Stomach (tissue), 4 donors: Measurements from ENCODE around the gene PNPLA8.

Source experiments
- POLR2A ChIP-seq, 4 donors: fragments of 450-650 bp; IDR thresholded peaks; one replicate each; pipeline ENCODE4 v1.6.1; 2016; ENCODE audit warnings: antibody characterized with exemption in 4 of 4, control low read depth in 2 of 4, mild to moderate bottlenecking in 1 of 4, moderate library complexity in 1 of 4
- TF ChIP-seq, protein P1 (sequence below), 7 experiments: fragments of 450-650 bp in 4 of 7; fragments of 200-600 bp in 3 of 7; sonication (generic) in 3 of 7; IDR thresholded peaks; one replicate each; pipeline ENCODE4 v1.5.1; 2016 to 2019; ENCODE audit warnings: antibody characterized with exemption in 7 of 7, control low read depth in 2 of 7, mild to moderate bottlenecking in 1 of 7

DNA sequence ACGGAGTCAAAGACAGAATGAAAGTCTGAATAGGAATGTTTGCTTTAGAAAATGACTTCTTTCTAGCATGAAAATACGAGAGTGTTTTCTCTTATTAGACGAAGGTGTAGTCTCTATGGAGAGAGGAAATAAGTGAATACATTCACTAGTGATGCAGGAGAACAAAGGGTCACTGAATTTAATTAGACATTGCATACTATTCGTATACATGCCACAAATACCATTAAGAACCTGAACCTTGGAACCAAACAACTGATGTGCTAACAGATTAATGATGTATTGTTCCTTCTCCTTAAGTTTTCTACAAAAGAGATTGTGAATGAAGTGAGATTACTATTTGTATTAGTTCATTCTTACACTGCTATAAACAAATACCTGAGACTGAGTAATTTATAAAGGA lies 33.3 kb upstream of the PNPLA8 start:
- TF ChIP-seq POLR2A (IDR thresholded peaks at IDR 0.05) = no peak
- TF ChIP-seq, protein P1, sequence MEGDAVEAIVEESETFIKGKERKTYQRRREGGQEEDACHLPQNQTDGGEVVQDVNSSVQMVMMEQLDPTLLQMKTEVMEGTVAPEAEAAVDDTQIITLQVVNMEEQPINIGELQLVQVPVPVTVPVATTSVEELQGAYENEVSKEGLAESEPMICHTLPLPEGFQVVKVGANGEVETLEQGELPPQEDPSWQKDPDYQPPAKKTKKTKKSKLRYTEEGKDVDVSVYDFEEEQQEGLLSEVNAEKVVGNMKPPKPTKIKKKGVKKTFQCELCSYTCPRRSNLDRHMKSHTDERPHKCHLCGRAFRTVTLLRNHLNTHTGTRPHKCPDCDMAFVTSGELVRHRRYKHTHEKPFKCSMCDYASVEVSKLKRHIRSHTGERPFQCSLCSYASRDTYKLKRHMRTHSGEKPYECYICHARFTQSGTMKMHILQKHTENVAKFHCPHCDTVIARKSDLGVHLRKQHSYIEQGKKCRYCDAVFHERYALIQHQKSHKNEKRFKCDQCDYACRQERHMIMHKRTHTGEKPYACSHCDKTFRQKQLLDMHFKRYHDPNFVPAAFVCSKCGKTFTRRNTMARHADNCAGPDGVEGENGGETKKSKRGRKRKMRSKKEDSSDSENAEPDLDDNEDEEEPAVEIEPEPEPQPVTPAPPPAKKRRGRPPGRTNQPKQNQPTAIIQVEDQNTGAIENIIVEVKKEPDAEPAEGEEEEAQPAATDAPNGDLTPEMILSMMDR (IDR thresholded peaks at IDR 0.05) = no peak
